NCI-H748 (cell line): ENCODE data around the gene CYP20A1.
A peak's percentile ranks its signal among the peaks of the same experiment; 100 is the strongest.
"Not testable (repeated sequence)": the region's sequence is repeated elsewhere in the genome, so short reads cannot be mapped to it uniquely, and the experiment has no call there.

Experiments
- DNase-seq: peaks from one replicate; lab custom pipeline; 2025; ENCODE audit not compliant: unreplicated experiment; lab: John Stamatoyannopoulos, UW

The CYP20A1 gene

DNA sequence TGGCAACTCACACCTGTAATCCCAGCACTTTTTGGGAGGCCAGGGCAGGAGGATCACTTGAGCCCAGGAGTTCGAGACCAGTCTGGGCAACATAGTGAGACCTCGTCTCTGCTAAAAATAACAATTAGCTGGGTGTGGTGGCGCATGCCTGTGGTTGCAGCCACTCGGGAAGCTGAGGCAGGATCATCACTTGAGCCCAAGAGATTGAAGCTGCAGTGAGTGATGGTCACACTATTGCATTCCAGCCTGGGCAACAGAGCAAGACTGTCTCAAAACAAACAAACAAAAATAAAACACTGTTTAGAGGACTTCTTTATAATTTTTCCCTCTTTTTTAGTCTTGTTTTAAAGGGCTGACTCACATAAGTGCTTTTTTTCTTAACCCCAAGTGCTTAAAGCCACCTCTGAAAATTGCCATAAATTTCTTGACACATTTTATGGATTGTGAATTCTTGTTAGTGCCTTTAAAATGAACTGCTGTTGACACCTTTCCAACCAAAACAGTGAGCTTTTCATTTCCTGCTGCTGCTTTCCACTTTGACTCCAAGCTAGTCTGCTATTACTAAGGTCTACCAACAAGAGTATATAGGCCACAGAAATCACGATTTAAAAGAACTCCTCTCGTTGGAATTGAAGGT, 41.7 kb downstream of the CYP20A1 start:
- no peak for DNase-seq

- no peak for DNase-seq
Measured at GRCh38 chr2:203282101-203282500, 43.3 kb downstream of the CYP20A1 start.

DNA sequence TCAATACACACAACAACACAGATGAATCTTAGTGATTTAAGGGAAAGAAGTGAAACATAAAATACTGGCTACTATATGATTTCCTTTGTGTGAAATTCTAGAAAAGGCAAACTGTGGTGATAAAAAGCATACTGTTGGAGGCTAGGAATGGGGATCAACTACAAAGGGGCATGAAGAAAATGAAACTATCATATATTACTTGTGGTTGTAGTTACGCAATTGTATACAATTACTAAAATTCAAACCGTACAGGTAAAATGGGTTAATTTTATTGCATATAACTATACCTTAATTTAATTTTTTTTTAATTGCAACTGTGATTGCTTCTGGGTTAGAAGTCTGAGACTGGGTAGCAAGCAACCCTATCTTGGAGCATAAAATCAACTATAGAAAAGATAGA, 47.7 kb downstream of the CYP20A1 start:
- DNase-seq = no peak

DNA sequence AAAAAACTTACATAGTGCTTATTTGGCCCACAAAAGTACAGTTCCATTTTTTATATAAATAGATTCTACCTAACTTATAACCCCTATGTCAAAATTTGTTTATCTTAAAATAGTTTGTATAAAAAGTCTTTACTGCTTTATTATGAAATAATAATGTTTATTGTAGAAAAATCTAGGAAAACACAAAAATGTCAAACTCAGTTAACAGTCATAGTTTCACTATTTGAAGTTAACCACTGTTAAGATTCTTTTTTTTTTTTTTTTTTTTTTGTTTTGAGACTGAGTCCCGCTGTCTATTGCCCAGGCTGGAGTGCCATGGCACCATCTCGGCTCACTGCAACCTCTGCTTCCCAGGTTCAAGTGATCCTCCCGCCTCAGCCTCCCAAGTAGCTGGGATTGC, 62.8 kb downstream of the CYP20A1 start:
- no peak for DNase-seq

DNA sequence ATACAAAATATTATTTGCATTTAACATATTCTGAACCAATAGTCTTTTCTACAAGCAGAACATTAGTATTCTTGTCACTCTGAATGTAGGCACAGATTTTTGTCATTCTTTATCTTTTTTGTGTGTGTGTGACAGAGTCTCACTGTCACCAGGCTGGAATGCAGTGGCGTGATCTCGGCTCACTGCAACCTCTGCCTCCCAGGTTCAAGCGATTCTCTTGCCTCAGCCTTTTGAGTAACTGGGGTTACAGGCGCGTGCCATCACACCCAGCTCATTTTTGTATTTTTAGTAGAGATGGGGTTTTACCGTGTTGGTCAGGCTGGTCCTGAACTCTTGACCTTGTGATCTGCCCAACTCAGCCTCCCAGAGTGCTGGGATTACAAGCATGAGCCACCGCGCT, 63.8 kb downstream of the CYP20A1 start:
- DNase-seq = not testable (repeated sequence)

- no peak for DNase-seq
Measured at GRCh38 chr2:203310688-203311436, 72.0 kb downstream of the CYP20A1 start.

DNA sequence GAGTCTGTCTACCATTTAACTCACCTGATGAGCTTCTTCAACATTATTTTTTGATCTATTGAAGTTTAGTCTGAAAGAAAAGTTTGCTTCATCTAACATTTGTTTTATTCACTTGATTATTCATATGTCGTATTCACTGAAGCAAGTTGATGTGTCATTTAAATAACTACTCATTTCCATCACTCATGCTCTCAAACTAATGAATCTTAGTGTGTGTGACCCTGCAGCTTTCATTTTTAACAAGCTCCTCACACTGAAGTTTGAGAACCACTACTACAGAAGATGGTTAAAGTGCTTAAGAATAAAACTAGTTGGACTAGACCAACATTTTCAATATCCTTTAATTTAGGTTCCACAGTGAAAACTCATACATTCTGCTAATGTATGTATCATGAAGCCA, 87.5 kb downstream of the CYP20A1 start:
- no peak for DNase-seq

GRCh38 chr2:203327582-203327900, 88.7 kb downstream of the CYP20A1 start:
- peak; percentile 78 for DNase-seq

GRCh38 chr2:203327901-203328759, 89.3 kb downstream of the CYP20A1 start, which contains the start of gene ABI2:
Gene ABI2, plus strand, starts transcription at chr2:203328394. Its CDS starts 121 bp downstream, at chr2:203328515.
- peak; percentile 98 for DNase-seq

DNA sequence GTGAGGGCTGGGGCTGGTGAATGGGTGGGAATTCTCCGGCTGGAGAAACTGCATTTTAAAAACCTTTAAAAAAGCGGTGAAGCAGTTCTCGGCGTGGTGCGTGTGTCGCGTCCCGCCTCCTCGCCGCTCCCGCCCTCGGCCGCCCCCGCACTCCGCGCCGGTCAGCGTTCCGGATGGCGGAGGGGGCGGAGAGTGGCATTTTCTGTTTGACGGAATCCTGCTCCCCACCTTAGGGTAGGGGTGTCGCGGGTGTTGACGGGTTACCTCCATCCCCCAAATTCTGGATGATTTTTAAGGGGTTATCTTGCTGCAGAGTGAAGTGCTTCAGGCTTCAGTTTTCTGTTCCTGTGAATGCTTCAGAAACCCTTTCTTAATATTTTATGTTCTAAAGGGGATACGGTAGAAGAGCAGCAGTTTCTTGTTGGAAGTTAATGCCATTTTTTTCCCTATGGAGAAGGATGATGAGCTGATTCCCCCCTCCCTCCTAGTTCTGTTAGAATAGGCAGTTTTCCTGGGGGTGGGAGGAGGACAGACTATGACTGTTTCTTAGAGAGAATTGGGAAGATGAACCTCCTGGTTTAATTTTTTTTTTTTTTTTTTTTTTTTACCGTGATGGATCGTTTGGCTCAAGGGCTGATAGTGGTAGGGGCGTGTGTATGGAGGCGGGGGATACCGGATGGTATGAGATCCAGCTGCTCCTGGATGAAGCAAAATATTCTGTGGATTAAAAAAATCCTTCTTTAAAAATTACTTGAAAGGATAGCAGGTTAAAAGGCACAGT, 90.1 kb downstream of the CYP20A1 start:
- peak; percentile 80 for DNase-seq

DNA sequence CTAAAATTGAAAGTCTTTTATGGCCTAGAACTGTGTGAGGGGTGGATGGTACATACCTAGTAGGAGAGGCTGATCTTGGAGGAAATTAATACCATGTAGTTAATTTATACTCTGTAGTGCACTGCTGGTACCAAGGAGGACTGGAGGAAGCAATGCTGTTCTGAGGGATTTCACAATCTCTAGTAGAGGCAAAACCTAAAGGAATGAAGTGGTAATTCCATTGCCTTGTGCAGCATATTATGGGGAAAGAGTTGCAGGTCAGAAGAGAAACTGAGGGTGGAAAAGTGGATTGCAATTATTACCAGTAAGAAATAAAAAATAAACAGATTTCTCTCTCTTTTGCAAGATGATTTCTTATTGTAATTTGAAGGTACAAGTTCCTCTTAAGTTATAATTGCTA, 91.6 kb downstream of the CYP20A1 start:
- peak; percentile 19 for DNase-seq

GRCh38 chr2:203338322-203338721, 99.5 kb downstream of the CYP20A1 start:
- no peak for DNase-seq

- DNase-seq = no peak
Measured at GRCh38 chr2:203340791-203341487, 102.1 kb downstream of the CYP20A1 start.

- no peak for DNase-seq
Measured at GRCh38 chr2:203341741-203342310, 103.0 kb downstream of the CYP20A1 start.

- DNase-seq = not testable (repeated sequence)
Measured at GRCh38 chr2:203342374-203342773, 103.6 kb downstream of the CYP20A1 start.

GRCh38 chr2:203344667-203345066, 105.8 kb downstream of the CYP20A1 start:
- no peak for DNase-seq

DNA sequence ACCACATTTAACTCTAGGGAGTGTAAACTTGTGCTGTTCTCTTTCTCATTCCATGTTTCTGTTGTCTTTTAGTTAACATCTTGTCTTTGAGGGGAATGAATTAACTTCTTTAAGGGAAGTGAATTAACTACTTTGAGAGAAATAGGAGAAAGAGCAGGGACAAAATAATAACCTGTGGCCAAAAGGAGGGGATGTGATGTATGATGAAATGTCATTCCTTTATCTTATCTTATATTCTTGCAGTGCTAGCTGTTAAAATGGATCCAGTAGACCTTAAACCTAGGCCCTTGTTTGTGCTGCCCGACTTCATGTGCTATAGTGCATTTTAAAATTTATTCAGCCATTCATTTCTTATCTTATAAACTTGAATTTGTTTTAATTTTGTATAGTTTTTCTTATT, 107.8 kb downstream of the CYP20A1 start:
- no peak for DNase-seq

DNA sequence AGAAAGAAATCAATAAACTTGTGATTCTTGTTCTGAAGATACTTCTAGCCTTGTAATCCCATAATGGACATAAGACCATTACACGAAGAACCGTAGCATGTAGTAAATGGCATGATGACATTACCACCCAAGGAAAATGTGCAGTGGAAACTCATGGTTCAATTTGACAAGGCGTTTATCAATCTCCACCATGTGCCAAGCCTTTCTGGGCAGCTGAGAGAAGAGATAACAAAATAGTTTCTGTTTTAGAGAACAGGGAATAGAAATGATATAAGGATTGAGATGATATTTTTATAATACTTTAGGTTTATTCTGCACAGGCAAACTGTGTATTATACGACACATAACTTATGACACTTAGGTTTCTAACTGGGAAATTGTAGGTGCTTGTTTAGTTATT, 108.6 kb downstream of the CYP20A1 start:
- no peak for DNase-seq

DNA sequence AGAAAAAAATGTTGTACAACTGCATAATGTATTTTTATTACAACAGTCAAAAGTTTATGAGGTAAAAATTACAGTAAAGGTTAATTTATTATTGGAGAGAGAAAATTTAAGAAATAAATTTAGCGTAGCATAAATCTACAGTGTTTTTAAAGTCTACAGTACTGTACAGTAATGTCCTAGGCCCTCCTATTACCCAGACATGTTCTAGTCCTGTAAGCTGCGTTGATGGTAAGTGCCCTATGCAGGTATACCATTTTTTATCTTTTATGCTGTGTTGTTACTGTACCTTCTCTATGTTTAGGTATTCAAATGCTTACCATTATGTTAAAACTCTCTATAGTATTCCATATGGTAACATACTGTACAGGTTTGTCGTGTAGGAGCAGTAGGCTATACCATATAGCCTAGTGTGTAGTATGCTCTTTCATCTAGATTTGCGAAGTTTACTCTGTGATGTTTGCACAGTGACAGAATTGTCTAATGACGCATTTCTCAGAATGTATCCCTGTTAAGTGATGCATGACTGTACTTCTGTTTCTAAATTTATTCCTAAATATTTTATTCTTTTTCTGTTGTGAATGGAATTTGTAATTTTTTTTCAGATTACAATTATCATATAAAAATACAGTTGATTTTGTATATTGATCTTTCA, 113.9 kb downstream of the CYP20A1 start:
- DNase-seq = peak; percentile 32

DNA sequence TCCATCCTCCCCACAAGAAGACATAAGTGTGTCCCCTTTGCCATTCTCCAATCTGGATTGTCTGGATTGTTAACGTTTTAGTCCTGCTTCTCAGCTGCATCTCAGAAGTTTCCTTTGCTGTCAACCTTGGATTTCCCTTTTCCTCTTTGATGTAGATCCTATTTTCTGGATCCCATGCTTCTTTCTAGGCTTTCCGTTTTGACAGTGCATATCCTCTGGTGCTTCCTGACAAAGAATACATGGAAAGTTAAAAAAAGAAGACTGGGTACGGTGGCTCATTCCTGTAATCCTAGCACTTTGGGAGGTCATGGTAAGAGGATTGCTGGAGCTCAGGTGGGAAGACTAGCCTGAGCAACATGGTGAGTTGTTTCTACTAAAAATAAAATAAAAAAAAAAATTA, 116.1 kb downstream of the CYP20A1 start:
- no peak for DNase-seq
